ENCODE data around the gene GAB2.

Gene GAB2

GRCh38 chr11:78226684-78227680, 190.6 kb downstream of the GAB2 start:
- peaks cover 27 to 52% of the 10 kb centered on the region in 2 donors for H3K36me3 ChIP-seq (replicated peaks in 1 of 2; ENCODE audit: control insufficient read depth in 2 of 2, insufficient read depth in 2 of 2, low read length in 2 of 2)
- WGBS, 2 donors (ENCODE audit: extremely low coverage in 2 of 2, insufficient read length in 2 of 2, insufficient replicate concordance in 1 of 2), result no CpG with 5 or more reads among the region's 12 CpGs

DNA sequence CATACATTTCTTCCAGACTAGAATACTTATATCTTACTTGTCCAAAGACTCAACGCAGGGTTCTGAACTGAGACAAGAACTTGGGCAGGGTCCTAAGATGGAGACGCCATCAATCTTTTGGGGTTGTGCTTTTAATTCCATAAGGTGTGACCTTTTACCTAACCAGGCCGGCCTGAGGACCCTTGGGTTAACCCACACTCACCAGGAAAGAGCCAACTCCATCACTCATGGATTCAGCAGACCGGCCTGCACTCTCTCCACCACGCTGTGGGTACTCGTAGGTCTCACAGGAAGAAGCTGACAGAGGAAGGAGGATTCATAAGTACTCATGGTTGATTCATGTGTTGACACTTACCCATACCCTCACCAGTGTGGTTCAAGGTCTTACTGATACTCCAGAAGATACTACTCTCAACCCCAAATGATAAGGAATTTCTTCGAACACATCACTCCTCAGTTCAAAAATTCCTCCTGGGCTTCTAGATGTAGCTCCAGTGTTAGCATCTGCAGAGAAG, 192.7 kb downstream of the GAB2 start:
- H4K8ac ChIP-seq (ENCODE audit: low read depth, low read length), result no peak overlapping the region
- H2BK120ac ChIP-seq (ENCODE audit: low read depth, low read length), result no peak overlapping the region
- no peak overlapping the region for H2AK5ac ChIP-seq (ENCODE audit: low read depth, low read length)
- WGBS, 2 donors (ENCODE audit: extremely low coverage in 2 of 2, insufficient read length in 2 of 2, insufficient replicate concordance in 1 of 2), result no CpG with 5 or more reads among the region's 7 CpGs
- H2BK15ac ChIP-seq (ENCODE audit: low read length), result no peak overlapping the region
- peaks cover 43 to 73% of the 10 kb centered on the region in 2 donors for H3K36me3 ChIP-seq (replicated peaks in 1 of 2; ENCODE audit: control insufficient read depth in 2 of 2, insufficient read depth in 2 of 2, low read length in 2 of 2)
- peaks cover 0 to 3% (median 0%) of the 10 kb centered on the region in 3 experiments for H3K27me3 ChIP-seq (ENCODE audit: control insufficient read depth in 3 of 3, insufficient read depth in 3 of 3, low read depth in 1 of 3, low read length in 3 of 3)
- H3K14ac ChIP-seq (ENCODE audit: low read length), result no peak overlapping the region
- no peaks in the 10 kb centered on the region for H3K79me1 ChIP-seq (ENCODE audit: low read depth, low read length)
- no peak overlapping the region for H3K18ac ChIP-seq (ENCODE audit: low read length)
- no peaks in the 10 kb centered on the region for H3K9me3 ChIP-seq (replicated peaks in 1 of 2; ENCODE audit: control insufficient read depth in 2 of 2, insufficient read depth in 1 of 2, low read depth in 1 of 2, low read length in 2 of 2)
- no peaks in the 10 kb centered on the region for H3K4me1 ChIP-seq (ENCODE audit: control insufficient read depth in 2 of 2, insufficient read depth in 1 of 2, low read depth in 1 of 2, low read length in 2 of 2)
- H4K91ac ChIP-seq (ENCODE audit: low read depth, low read length, poor library complexity), result no peak overlapping the region
- no peak overlapping the region for H2BK12ac ChIP-seq (ENCODE audit: low read length)
- no peak overlapping the region for H2AFZ ChIP-seq (ENCODE audit: low read length)
- H2BK5ac ChIP-seq (ENCODE audit: low read length), result no peak overlapping the region
- H3K4me2 ChIP-seq (ENCODE audit: insufficient read depth, low read length, poor library complexity, severe bottlenecking), result no peak overlapping the region
- H3K23ac ChIP-seq (ENCODE audit: low read depth, low read length, poor library complexity), result no peak overlapping the region
- no peak overlapping the region for H3K27ac ChIP-seq (replicated peaks; ENCODE audit: low read length)
- DNase-seq (ENCODE audit: low spot score), result no peak
- H3K4ac ChIP-seq (ENCODE audit: low read length), result no peak overlapping the region
- H3K9ac ChIP-seq (ENCODE audit: low read depth, low read length, poor library complexity), result no peak overlapping the region
- no peak overlapping the region for H3K4me3 ChIP-seq (ENCODE audit: low read length in 2 of 2)

More at GRCh38 chr11:78226684-78227680, 190.6 kb downstream of the GAB2 start:
- no peaks in the 10 kb centered on the region for H3K9me3 ChIP-seq (replicated peaks in 1 of 2; ENCODE audit: control insufficient read depth in 2 of 2, insufficient read depth in 1 of 2, low read depth in 1 of 2, low read length in 2 of 2)
- H2AFZ ChIP-seq (ENCODE audit: low read length), result no peak overlapping the region
- H3K27me3 ChIP-seq (ENCODE audit: control insufficient read depth in 3 of 3, insufficient read depth in 3 of 3, low read depth in 1 of 3, low read length in 3 of 3), result peaks cover 0 to 2% (median 0%) of the 10 kb centered on the region in 3 experiments
- no peak overlapping the region for H2BK120ac ChIP-seq (ENCODE audit: low read depth, low read length)
- no peak overlapping the region for H3K4ac ChIP-seq (ENCODE audit: low read length)
- H2BK5ac ChIP-seq (ENCODE audit: low read length), result no peak overlapping the region
- H2BK15ac ChIP-seq (ENCODE audit: low read length), result no peak overlapping the region
- no peak for DNase-seq (ENCODE audit: low spot score)
- H3K4me3 ChIP-seq (ENCODE audit: low read length in 2 of 2), result no peak overlapping the region
- no peaks in the 10 kb centered on the region for H3K4me1 ChIP-seq (ENCODE audit: control insufficient read depth in 2 of 2, insufficient read depth in 1 of 2, low read depth in 1 of 2, low read length in 2 of 2)
- H3K79me1 ChIP-seq (ENCODE audit: low read depth, low read length), result no peaks in the 10 kb centered on the region
- H3K18ac ChIP-seq (ENCODE audit: low read length), result no peak overlapping the region
- H3K9ac ChIP-seq (ENCODE audit: low read depth, low read length, poor library complexity), result no peak overlapping the region
- H4K8ac ChIP-seq (ENCODE audit: low read depth, low read length), result no peak overlapping the region
- no peak overlapping the region for H2AK5ac ChIP-seq (ENCODE audit: low read depth, low read length)
- no peak overlapping the region for H3K27ac ChIP-seq (replicated peaks; ENCODE audit: low read length)
- H3K4me2 ChIP-seq (ENCODE audit: insufficient read depth, low read length, poor library complexity, severe bottlenecking), result no peak overlapping the region
- H3K14ac ChIP-seq (ENCODE audit: low read length), result no peak overlapping the region
- H3K23ac ChIP-seq (ENCODE audit: low read depth, low read length, poor library complexity), result no peak overlapping the region
- no peak overlapping the region for H4K91ac ChIP-seq (ENCODE audit: low read depth, low read length, poor library complexity)
- no peak overlapping the region for H2BK12ac ChIP-seq (ENCODE audit: low read length)

GRCh38 chr11:78224506-78224905, 193.1 kb downstream of the GAB2 start:
- H3K4me2 ChIP-seq (ENCODE audit: insufficient read depth, low read length, poor library complexity, severe bottlenecking), result no peak overlapping the region
- WGBS, 2 donors (ENCODE audit: extremely low coverage in 2 of 2, insufficient read length in 2 of 2, insufficient replicate concordance in 1 of 2), result no CpG with 5 or more reads among the region's 4 CpGs

DNA sequence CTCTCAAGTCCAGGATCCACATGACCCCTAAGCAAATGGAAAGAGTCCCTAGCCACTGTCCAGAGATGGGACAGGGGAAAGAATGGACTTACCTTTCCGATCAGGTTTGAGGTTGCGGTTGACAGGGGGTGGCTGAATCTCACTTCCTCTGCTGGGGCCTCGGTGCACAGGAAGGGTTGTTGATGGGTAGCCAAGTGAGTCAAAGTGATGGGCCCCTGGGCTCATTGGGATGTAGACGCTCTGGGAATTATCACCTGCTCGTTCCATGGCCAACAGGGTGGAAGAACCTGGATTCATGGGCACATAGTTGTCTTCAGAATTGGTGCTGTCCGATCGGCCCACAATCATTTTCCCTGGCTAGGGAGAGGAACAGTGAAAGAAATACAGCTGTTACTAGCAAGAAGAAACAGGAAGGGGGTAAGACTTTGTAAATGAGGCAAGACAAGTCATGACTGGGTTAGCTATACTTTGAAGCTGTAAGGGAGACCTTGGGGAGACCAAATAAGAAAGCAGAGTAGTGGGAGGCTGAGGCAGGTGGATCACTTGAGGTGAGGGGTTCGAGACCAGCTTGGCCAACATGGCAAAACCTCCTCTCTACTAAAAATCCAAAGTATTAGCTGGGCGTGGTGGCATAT, 194.2 kb downstream of the GAB2 start:
- WGBS, 2 donors (ENCODE audit: extremely low coverage in 2 of 2, insufficient read length in 2 of 2, insufficient replicate concordance in 1 of 2), result no CpG with 5 or more reads among the region's 9 CpGs
- Histone ChIP-seq H3K14ac (ENCODE audit: low read length) (no peak overlapping the region), H3K36me3 (replicated peaks in 1 of 2; ENCODE audit: control insufficient read depth in 2 of 2, insufficient read depth in 2 of 2, low read length in 2 of 2) (peaks cover 58 to 85% of the 10 kb centered on the region in 2 donors)

More at GRCh38 chr11:78224506-78224905, 193.1 kb downstream of the GAB2 start:
- Histone ChIP-seq H4K8ac (ENCODE audit: low read depth, low read length) (peak overlapping the region; percentile 67), H2BK12ac (ENCODE audit: low read length) (no peak overlapping the region), H3K9ac (ENCODE audit: low read depth, low read length, poor library complexity) (peak overlapping the region; percentile 5), H3K36me3 (replicated peaks in 1 of 2; ENCODE audit: control insufficient read depth in 2 of 2, insufficient read depth in 2 of 2, low read length in 2 of 2) (peaks cover 47 to 77% of the 10 kb centered on the region in 2 donors), H3K4me3 (ENCODE audit: low read length in 2 of 2) (no peak overlapping the region), H2BK15ac (ENCODE audit: low read length) (no peak overlapping the region), H3K4me1 (ENCODE audit: control insufficient read depth in 2 of 2, insufficient read depth in 1 of 2, low read depth in 1 of 2, low read length in 2 of 2) (no peaks in the 10 kb centered on the region), H3K18ac (ENCODE audit: low read length) (no peak overlapping the region), H2AK5ac (ENCODE audit: low read depth, low read length) (no peak overlapping the region), H2BK120ac (ENCODE audit: low read depth, low read length) (no peak overlapping the region), H3K23ac (ENCODE audit: low read depth, low read length, poor library complexity) (no peak overlapping the region), H3K14ac (ENCODE audit: low read length) (no peak overlapping the region), H2BK5ac (ENCODE audit: low read length) (no peak overlapping the region), H3K27me3 (ENCODE audit: control insufficient read depth in 3 of 3, insufficient read depth in 3 of 3, low read depth in 1 of 3, low read length in 3 of 3) (peaks cover 0 to 3% (median 0%) of the 10 kb centered on the region in 3 experiments), H4K91ac (ENCODE audit: low read depth, low read length, poor library complexity) (no peak overlapping the region), H3K79me1 (ENCODE audit: low read depth, low read length) (no peaks in the 10 kb centered on the region), H3K4ac (ENCODE audit: low read length) (no peak overlapping the region), H3K9me3 (replicated peaks in 1 of 2; ENCODE audit: control insufficient read depth in 2 of 2, insufficient read depth in 1 of 2, low read depth in 1 of 2, low read length in 2 of 2) (no peaks in the 10 kb centered on the region), H2AFZ (ENCODE audit: low read length) (no peak overlapping the region), H3K27ac (replicated peaks; ENCODE audit: low read length) (no peak overlapping the region)
- no peak for DNase-seq (ENCODE audit: low spot score)

More for the DNA sequence above, 194.2 kb downstream of the GAB2 start:
- no peak overlapping the region for H4K8ac ChIP-seq (ENCODE audit: low read depth, low read length)
- no peak overlapping the region for H3K23ac ChIP-seq (ENCODE audit: low read depth, low read length, poor library complexity)
- H3K79me1 ChIP-seq (ENCODE audit: low read depth, low read length), result no peaks in the 10 kb centered on the region
- no peaks in the 10 kb centered on the region for H3K4me1 ChIP-seq (ENCODE audit: control insufficient read depth in 2 of 2, insufficient read depth in 1 of 2, low read depth in 1 of 2, low read length in 2 of 2)
- no peak overlapping the region for H3K18ac ChIP-seq (ENCODE audit: low read length)
- H2BK15ac ChIP-seq (ENCODE audit: low read length), result no peak overlapping the region
- H3K4me3 ChIP-seq (ENCODE audit: low read length in 2 of 2), result no peak overlapping the region
- peaks cover 0 to 3% (median 0%) of the 10 kb centered on the region in 3 experiments for H3K27me3 ChIP-seq (ENCODE audit: control insufficient read depth in 3 of 3, insufficient read depth in 3 of 3, low read depth in 1 of 3, low read length in 3 of 3)
- H3K27ac ChIP-seq (replicated peaks; ENCODE audit: low read length), result no peak overlapping the region
- no peak overlapping the region for H2BK12ac ChIP-seq (ENCODE audit: low read length)
- H3K9ac ChIP-seq (ENCODE audit: low read depth, low read length, poor library complexity), result no peak overlapping the region
- no peak overlapping the region for H2BK5ac ChIP-seq (ENCODE audit: low read length)
- no peak overlapping the region for H2AFZ ChIP-seq (ENCODE audit: low read length)
- H3K9me3 ChIP-seq (replicated peaks in 1 of 2; ENCODE audit: control insufficient read depth in 2 of 2, insufficient read depth in 1 of 2, low read depth in 1 of 2, low read length in 2 of 2), result no peaks in the 10 kb centered on the region
- H3K4me2 ChIP-seq (ENCODE audit: insufficient read depth, low read length, poor library complexity, severe bottlenecking), result no peak overlapping the region
- no peak overlapping the region for H2AK5ac ChIP-seq (ENCODE audit: low read depth, low read length)
- no peak for DNase-seq (ENCODE audit: low spot score)
- no peak overlapping the region for H4K91ac ChIP-seq (ENCODE audit: low read depth, low read length, poor library complexity)
- H3K4ac ChIP-seq (ENCODE audit: low read length), result no peak overlapping the region
- H2BK120ac ChIP-seq (ENCODE audit: low read depth, low read length), result no peak overlapping the region

Data from neuronal stem cell (in vitro differentiated cells).